Vagina (tissue), 2 donors: ENCODE results near the gene CIDEB. TPM values are rescaled to one million over a fixed set of nuclear protein-coding genes. Genes with fewer than 3 reads are reported as not detected.
"Not testable (repeated sequence)": the region's sequence is repeated elsewhere in the genome, so short reads cannot be mapped to it uniquely, and the experiment has no call there.

Source experiments
- DNase-seq, 2 donors: peaks; one replicate each; pipeline ENCODE4 v3.0.0-alpha.2; 2017; ENCODE audit errors: extremely low spot score in 2 of 2
- H3K27ac ChIP-seq: fragments of 200-600 bp; sonication (generic); one replicate; pipeline ENCODE4 v1.5.1; 2019
- H3K27me3 ChIP-seq: fragments of 200-600 bp; sonication (generic); one replicate; pipeline ENCODE4 v1.5.1; 2019
- H3K36me3 ChIP-seq, 2 donors: fragments of 200-600 bp; sonication (generic); one replicate each; pipeline ENCODE4 v1.5.1; 2017 to 2019
- H3K4me1 ChIP-seq: fragments of 200-600 bp; sonication (generic); one replicate; pipeline ENCODE4 v1.5.1; 2019
- H3K4me3 ChIP-seq, 2 donors: fragments of 200-600 bp; sonication (generic); 1 replicate in 1 of 2; 2 replicates in 1 of 2; pipeline ENCODE4 v1.5.1; 2016 to 2019
- H3K9me3 ChIP-seq: fragments of 200-600 bp; sonication (generic); one replicate; pipeline ENCODE4 v1.5.1; 2019
- CTCF ChIP-seq, 3 experiments: fragments of 450-650 bp in 2 of 3; fragments of 200-600 bp in 1 of 3; sonication (generic) in 1 of 3; IDR thresholded peaks; one replicate each; pipeline ENCODE4 v1.5.1; 2017 to 2019; ENCODE audit warnings: antibody characterized with exemption in 3 of 3, mild to moderate bottlenecking in 2 of 3, moderate library complexity in 2 of 3
- POLR2A ChIP-seq, 2 donors: fragments of 450-650 bp; IDR thresholded peaks; one replicate each; pipeline ENCODE4 v1.6.1; 2017; ENCODE audit warnings: antibody characterized with exemption in 2 of 2, mild to moderate bottlenecking in 2 of 2, moderate library complexity in 2 of 2
- POLR2AphosphoS5 ChIP-seq, 2 donors: sonication (generic); formaldehyde crosslinking; IDR thresholded peaks; one replicate each; pipeline ENCODE4 v1.9.0; 2017; ENCODE audit warnings: antibody characterized with exemption in 2 of 2, mild to moderate bottlenecking in 2 of 2, low read depth in 1 of 2; ENCODE audit not compliant: insufficient read depth in 1 of 2
- intact Hi-C: fragments of 100-400 bp; cut with DNase I; formaldehyde crosslinking; loops from one replicate; pipeline ENCODE4 v1.15.1; 2023
- total RNA-seq: library from RNA; depleted of rRNA; stranded (reverse); fragments of >200 nt; gene quantifications from one replicate; pipeline ENCODE4 v1.2.3, GENCODE V29; 2016

The CIDEB gene
- 16.0 TPM for total RNA-seq

GRCh38 chr14:24307575-24308341 is at the start of gene CIDEB:
TSS of gene CIDEB (minus strand) at chr14:24307977. CDS start at chr14:24307858, 119 bp downstream.
- no peak within 1 kb of the TSS for H3K4me3 ChIP-seq
- peaks cover 50% of the 10 kb centered on the region for H3K4me1 ChIP-seq
- H3K36me3 ChIP-seq, result peaks cover 0 to 45% of the 10 kb centered on the region in 2 donors
- intact Hi-C loops, result no loop called here
- no peak for DNase-seq
- H3K9me3 ChIP-seq, result no peaks in the 10 kb centered on the region
- no peaks in the 10 kb centered on the region for H3K27me3 ChIP-seq
- peak within 1 kb of the TSS; percentile 87 for H3K27ac ChIP-seq
- TF ChIP-seq CTCF (IDR thresholded peaks at IDR 0.05) (peak in 2 of 3 experiments; percentile 70 to 79), POLR2A (IDR thresholded peaks at IDR 0.05) (no peak)

- Histone ChIP-seq H3K4me3 (no peak overlapping the region), H3K9me3 (no peaks in the 10 kb centered on the region), H3K27ac (no peak overlapping the region), H3K4me1 (no peaks in the 10 kb centered on the region), H3K36me3 (no peaks in the 10 kb centered on the region), H3K27me3 (no peaks in the 10 kb centered on the region)
- no peak for DNase-seq
- TF ChIP-seq POLR2A (IDR thresholded peaks at IDR 0.05), result no peak
- intact Hi-C loops, result no loop called here
These were observed 48.4 kb upstream of the CIDEB start for GRCh38 chr14:24356208-24356607.

- H3K36me3 ChIP-seq, result no peaks in the 10 kb centered on the region
- intact Hi-C loops, result no loop called here
- H3K27me3 ChIP-seq, result no peaks in the 10 kb centered on the region
- H3K4me1 ChIP-seq, result no peaks in the 10 kb centered on the region
- peak overlapping the region; percentile 81 for H3K27ac ChIP-seq
- DNase-seq, result no peak
- no peak overlapping the region for H3K4me3 ChIP-seq
- no peak for TF ChIP-seq POLR2AphosphoS5 (IDR thresholded peaks at IDR 0.05; ENCODE audit: insufficient read depth in 1 of 2, low read depth in 1 of 2)
- no peak for TF ChIP-seq POLR2A (IDR thresholded peaks at IDR 0.05)
- TF ChIP-seq CTCF (IDR thresholded peaks at IDR 0.05), result no peak
- H3K9me3 ChIP-seq, result no peaks in the 10 kb centered on the region
These were observed 47.2 kb upstream of the CIDEB start for GRCh38 chr14:24355009-24355408.

GRCh38 chr14:24354482-24354825 is 46.7 kb upstream of the CIDEB start:
- H3K36me3 ChIP-seq, DNase-seq, H3K9me3 ChIP-seq, intact Hi-C loops, H3K4me1 ChIP-seq, H3K27me3 ChIP-seq, H3K4me3 ChIP-seq: not testable (repeated sequence)
- peak overlapping the region; percentile 81 for H3K27ac ChIP-seq

GRCh38 chr14:24353559-24354481 is 46.0 kb upstream of the CIDEB start:
- DNase-seq, result no peak
- Histone ChIP-seq H3K27me3 (no peaks in the 10 kb centered on the region), H3K9me3 (no peaks in the 10 kb centered on the region), H3K36me3 (no peaks in the 10 kb centered on the region), H3K4me3 (no peak overlapping the region), H3K4me1 (no peaks in the 10 kb centered on the region), H3K27ac (peak overlapping the region; percentile 81)
- intact Hi-C loops, result no loop called here
- peak in 1 of 2 donors; percentile 36 for TF ChIP-seq POLR2AphosphoS5 (IDR thresholded peaks at IDR 0.05; ENCODE audit: insufficient read depth in 1 of 2, low read depth in 1 of 2)
- no peak for TF ChIP-seq POLR2A (IDR thresholded peaks at IDR 0.05)
- TF ChIP-seq CTCF (IDR thresholded peaks at IDR 0.05), result no peak

GRCh38 chr14:24351517-24351916 is 43.7 kb upstream of the CIDEB start:
- intact Hi-C loops, result no loop called here
- DNase-seq, result no peak
- TF ChIP-seq POLR2AphosphoS5 (IDR thresholded peaks at IDR 0.05; ENCODE audit: insufficient read depth in 1 of 2, low read depth in 1 of 2) (no peak), POLR2A (IDR thresholded peaks at IDR 0.05) (no peak), CTCF (IDR thresholded peaks at IDR 0.05) (no peak)
- H3K4me3 ChIP-seq, result no peak overlapping the region
- no peaks in the 10 kb centered on the region for H3K36me3 ChIP-seq
- H3K9me3 ChIP-seq, result no peaks in the 10 kb centered on the region
- H3K27me3 ChIP-seq, result no peaks in the 10 kb centered on the region
- peak overlapping the region; percentile 10 for H3K27ac ChIP-seq
- no peaks in the 10 kb centered on the region for H3K4me1 ChIP-seq
